HG02759 (cell line): ENCODE results near the gene SAAL1.

Source experiments
- ATAC-seq: cut with Tn5 transposase; IDR thresholded peaks from one replicate; pipeline ENCODE4 v1.9.1; 2021; ENCODE audit warnings: mild to moderate bottlenecking, moderate library complexity; ENCODE audit not compliant: unreplicated experiment

The SAAL1 gene

GRCh38 chr11:18088966-18089365, 16.9 kb downstream of the SAAL1 start:
- no peak for ATAC-seq

GRCh38 chr11:18088366-18088765, 17.5 kb downstream of the SAAL1 start:
- no peak for ATAC-seq

GRCh38 chr11:18081551-18081950, 24.3 kb downstream of the SAAL1 start:
- no peak for ATAC-seq

GRCh38 chr11:18080451-18080850, 25.4 kb downstream of the SAAL1 start:
- no peak for ATAC-seq

- no peak for ATAC-seq
Measured at GRCh38 chr11:18078909-18079308, 27.0 kb downstream of the SAAL1 start.

GRCh38 chr11:18075444-18075843, 30.4 kb downstream of the SAAL1 start:
- no peak for ATAC-seq

- no peak for ATAC-seq
Measured at GRCh38 chr11:18071098-18071705, 34.7 kb downstream of the SAAL1 start.

GRCh38 chr11:18067372-18067771, 38.5 kb downstream of the SAAL1 start:
- no peak for ATAC-seq

GRCh38 chr11:18066626-18067025, 39.3 kb downstream of the SAAL1 start:
- no peak for ATAC-seq

GRCh38 chr11:18065572-18065971, 40.3 kb downstream of the SAAL1 start:
- ATAC-seq: no peak

- ATAC-seq: no peak
Measured at GRCh38 chr11:18064450-18065054, 41.3 kb downstream of the SAAL1 start.

- no peak for ATAC-seq
Measured at GRCh38 chr11:18063862-18064434, 41.9 kb downstream of the SAAL1 start.

- no peak for ATAC-seq
Measured at GRCh38 chr11:18063125-18063524, 42.8 kb downstream of the SAAL1 start.

GRCh38 chr11:18061351-18061750, 44.5 kb downstream of the SAAL1 start:
- ATAC-seq: no peak

GRCh38 chr11:18056561-18057181, 49.2 kb downstream of the SAAL1 start:
- no peak for ATAC-seq

- ATAC-seq: no peak
Measured at GRCh38 chr11:18054511-18055103, 51.3 kb downstream of the SAAL1 start.

- no peak for ATAC-seq
Measured at GRCh38 chr11:18050848-18051247, 55.0 kb downstream of the SAAL1 start.

- ATAC-seq: no peak
Measured at GRCh38 chr11:18046116-18046777, 59.6 kb downstream of the SAAL1 start, which contains the start of gene TPH1. Gene TPH1 (minus strand): TSS chr11:18046269. CDS start chr11:18040762, 5,507 bp downstream.

- no peak for ATAC-seq
Measured at GRCh38 chr11:18036456-18036855, 69.4 kb downstream of the SAAL1 start.
